HepG2 (cell line): Measurements from ENCODE around the gene CFAP99. TPM values are rescaled to one million over a fixed set of nuclear protein-coding genes. Genes with fewer than 3 reads are reported as not detected.

ENCODE experiments used
- ATAC-seq: fragments of 200-7000 bp; cut with Tn5 transposase; 3 replicates; pipeline ENCODE4 v1.9.1; 2020; ENCODE audit warnings: mild to moderate bottlenecking, moderate library complexity
- BruUV-seq: library from RNA; stranded (reverse); fragments of 400-500 nt; replicated peaks from 2 replicates; lab custom pipeline; 2021; lab: Mats Ljungman, UMichigan
- CTCF ChIA-PET: fragments of 300-600 bp; formaldehyde crosslinking; extraction: SDS; loops from one replicate; lab custom pipeline; 2021; ENCODE audit warnings: low total read pairs, inconsistent platforms, low intra/inter-chr PET ratio; lab: Yijun Ruan, JAX
- POLR2A ChIA-PET: fragments of 350-600 bp; sonication (Branson Sonifier 250); formaldehyde crosslinking; loops from one replicate; lab custom pipeline; 2020; ENCODE audit warnings: antibody characterized with exemption, inconsistent platforms; lab: Yijun Ruan, JAX
- DNase-seq: peaks from one replicate; pipeline ENCODE4 v3.0.0-alpha.2; 2015; ENCODE audit warnings: low spot score
- FAIRE-seq: peaks from 3 replicates; lab custom pipeline; 2011; peaks lifted over from hg19 to GRCh38; lab: Jason Lieb, UNC
- H2AFZ ChIP-seq: one replicate; pipeline ENCODE4 v1.6.1; 2011; ENCODE audit warnings: low read length, inconsistent platforms
- H3K27ac ChIP-seq: fragments of 300-600 bp; 3 replicates; pipeline ENCODE4 v1.8.0; 2011; ENCODE audit warnings: mixed run types, mild to moderate bottlenecking, mixed read lengths, low read length, inconsistent platforms; ENCODE audit not compliant: insufficient read depth; ENCODE audit errors: extremely low read length
- H3K27me3 ChIP-seq, 2 experiments: fragments of 200-600 bp in 1 of 2; 2 replicates in 1 of 2; 3 replicates in 1 of 2; pipeline versions ENCODE4 v1.6.0 to v1.8.0; 2011; ENCODE audit warnings: low read length in 2 of 2, mild to moderate bottlenecking in 2 of 2, moderate library complexity in 2 of 2, inconsistent platforms in 1 of 2; ENCODE audit not compliant: insufficient read depth in 2 of 2, control insufficient read depth in 1 of 2
- H3K36me3 ChIP-seq, 2 experiments: fragments of 200-600 bp in 1 of 2; replicated peaks in 1 of 2; 2 replicates in 1 of 2; 3 replicates in 1 of 2; pipeline versions ENCODE4 v1.5.1 to v1.8.0; 2011; ENCODE audit warnings: low read length in 2 of 2, inconsistent platforms in 1 of 2; ENCODE audit not compliant: insufficient read depth in 2 of 2, control insufficient read depth in 1 of 2
- H3K4me1 ChIP-seq: 2 replicates; pipeline ENCODE4 v1.5.1; 2012; ENCODE audit warnings: low read length, inconsistent platforms; ENCODE audit not compliant: insufficient read depth
- H3K4me2 ChIP-seq: 2 replicates; pipeline ENCODE4 v1.6.0; 2011; ENCODE audit warnings: low read depth, low read length, inconsistent platforms
- H3K4me3 ChIP-seq, 3 experiments: fragments of 200-600 bp in 1 of 3; sonication (generic), shearing (Covaris generic) in 1 of 3; replicated peaks in 1 of 3; 2 replicates each; pipeline ENCODE4 v1.5.1; 2011 to 2016; ENCODE audit warnings: low read length in 3 of 3, inconsistent platforms in 2 of 3, low read depth in 2 of 3, mild to moderate bottlenecking in 2 of 3, control low read depth in 1 of 3, mixed read lengths in 1 of 3; ENCODE audit not compliant: insufficient read depth in 1 of 3
- H3K79me2 ChIP-seq: one replicate; pipeline ENCODE4 v1.6.1; 2011; ENCODE audit warnings: low read length, inconsistent platforms; ENCODE audit not compliant: insufficient read depth
- H3K9ac ChIP-seq: 2 replicates; pipeline ENCODE4 v1.6.0; 2011; ENCODE audit warnings: mild to moderate bottlenecking, low read depth, low read length, inconsistent platforms; ENCODE audit not compliant: insufficient read depth
- H3K9me3 ChIP-seq: 2 replicates; pipeline ENCODE4 v1.5.1; 2012; ENCODE audit warnings: mild to moderate bottlenecking, low read length
- H4K20me1 ChIP-seq: 2 replicates; pipeline ENCODE4 v1.6.0; 2011; ENCODE audit warnings: inconsistent platforms, mild to moderate bottlenecking, low read length, moderate library complexity; ENCODE audit not compliant: insufficient read depth
- ARNTL ChIP-seq: sonication (generic); formaldehyde crosslinking; IDR thresholded peaks from 2 replicates; pipeline ENCODE4 v1.4.0; 2020; ENCODE audit warnings: mild to moderate bottlenecking, missing genetic modification reagents
- EZH2 ChIP-seq: conservative IDR thresholded peaks from 2 replicates; pipeline ENCODE4 v1.6.1; 2012; ENCODE audit warnings: mild to moderate bottlenecking, low read depth, low read length, moderate library complexity
- HES4 ChIP-seq: sonication (generic); formaldehyde crosslinking; IDR thresholded peaks from 2 replicates; pipeline ENCODE4 v1.9.0; 2021; ENCODE audit warnings: mild to moderate bottlenecking, missing genetic modification reagents, borderline replicate concordance
- NBN ChIP-seq: fragments of 450-650 bp; conservative IDR thresholded peaks from 2 replicates; pipeline ENCODE4 v1.6.1; 2017
- RARG ChIP-seq: sonication (generic); formaldehyde crosslinking; IDR thresholded peaks from 2 replicates; pipeline ENCODE4 v1.4.0; 2020; ENCODE audit warnings: low read depth, mild to moderate bottlenecking, missing genetic modification reagents
- SCMH1 ChIP-seq: sonication (generic); formaldehyde crosslinking; IDR thresholded peaks from 2 replicates; pipeline ENCODE4 v1.9.0; 2021; ENCODE audit warnings: missing genetic modification reagents, mild to moderate bottlenecking, borderline replicate concordance
- SPEN ChIP-seq: sonication (generic); formaldehyde crosslinking; IDR thresholded peaks from 2 replicates; pipeline ENCODE4 v1.5.1; 2020; ENCODE audit warnings: low read depth, mild to moderate bottlenecking, missing genetic modification reagents
- ZNF160 ChIP-seq: sonication (generic); formaldehyde crosslinking; IDR thresholded peaks from 2 replicates; pipeline ENCODE4 v1.8.0; 2022; ENCODE audit warnings: mild to moderate bottlenecking, inconsistent platforms, missing genetic modification reagents
- ZNF17 ChIP-seq: sonication (generic); formaldehyde crosslinking; IDR thresholded peaks from 2 replicates; pipeline ENCODE4 v1.5.0; 2020; ENCODE audit warnings: mild to moderate bottlenecking, missing genetic modification reagents
- ZNF737 ChIP-seq: sonication (generic); formaldehyde crosslinking; IDR thresholded peaks from 2 replicates; pipeline ENCODE4 v1.5.0; 2020; ENCODE audit warnings: missing genetic modification reagents, mild to moderate bottlenecking, borderline replicate concordance
- ZNF749 ChIP-seq: sonication (generic); formaldehyde crosslinking; IDR thresholded peaks from 2 replicates; pipeline ENCODE4 v1.8.0; 2022; ENCODE audit warnings: mild to moderate bottlenecking, missing genetic modification reagents, moderate library complexity, borderline replicate concordance
- ZNF780A ChIP-seq: sonication (generic); formaldehyde crosslinking; IDR thresholded peaks from 2 replicates; pipeline ENCODE4 v1.8.0; 2022; ENCODE audit warnings: mild to moderate bottlenecking, missing genetic modification reagents, moderate library complexity
- WGBS: methylation state at CpG from one replicate; pipeline ENCODE4 v1.1.6; 2017; ENCODE audit warnings: low lambda C conversion rate; 5-methylcytosine and 5-hydroxymethylcytosine counted together
- in situ Hi-C: cut with HindIII; loops from 2 replicates; pipeline ENCODE4 v1.10.0; 2017; ENCODE audit warnings: low pct_unique_long_range_greater_than_20kb; ENCODE audit not compliant: extremely low pct_ligation_motif_present
- intact Hi-C: fragments of 100-400 bp; cut with micrococcal nuclease; formaldehyde crosslinking; loops from one replicate; pipeline ENCODE4 v1.10.0; 2022; ENCODE audit not compliant: unreplicated experiment
- polyA plus RNA-seq, 8 experiments: library from polyadenylated mRNA; depleted of rRNA in 3 of 8; stranded (reverse) in 7 of 8; unstranded in 1 of 8; fragments of >200 nt; fragmentation: Illumina TruSeq in 4 of 8; extraction: Trizol in 4 of 8; gene quantifications; 2 replicates each; pipeline versions ENCODE4 v1.2.1 to v1.2.3, GENCODE V29; 2011 to 2016; ENCODE audit warnings: low read depth in 4 of 8, missing spikeins in 1 of 8, mixed read lengths in 1 of 8; ENCODE audit not compliant: insufficient read depth in 1 of 8
- total RNA-seq, 5 experiments: library from RNA; depleted of rRNA; stranded (reverse); fragments of >200 nt; fragmentation: Illumina TruSeq; extraction: Trizol; gene quantifications; 2 replicates each; pipeline ENCODE4 v1.2.3, GENCODE V29; 2016; ENCODE audit warnings: low read depth in 1 of 5
- TF ChIP-seq, protein P1 (sequence below): IDR thresholded peaks from 2 replicates; pipeline ENCODE4 v1.6.1; 2016; ENCODE audit warnings: low read depth, borderline replicate concordance

Gene CFAP99
- total and polyA plus RNA-seq, 2 of the 13 experiments (the other 11 are each of a cell fraction or from before 2014, with no cell fraction given) = not detected

- TF ChIP-seq SCMH1 (CRISPR knock-in tag) = no peak
- TF ChIP-seq EZH2 = 0 out of 2 replicates have a peak, but pooled peaks have one; percentile 10
Measured at GRCh38 chr4:2419814-2420213, 1.1 kb downstream of the CFAP99 start (continued).

- Histone ChIP-seq H3K9me3 (no peaks in the 10 kb centered on the region), H3K79me2 (no peaks in the 10 kb centered on the region)
- no peak for TF ChIP-seq ZNF160 (CRISPR knock-in tag)
- no peak for TF ChIP-seq NBN
- TF ChIP-seq, protein P1, sequence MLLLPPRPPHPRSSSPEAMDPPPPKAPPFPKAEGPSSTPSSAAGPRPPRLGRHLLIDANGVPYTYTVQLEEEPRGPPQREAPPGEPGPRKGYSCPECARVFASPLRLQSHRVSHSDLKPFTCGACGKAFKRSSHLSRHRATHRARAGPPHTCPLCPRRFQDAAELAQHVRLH (CRISPR knock-in tag) = no peak
- TF ChIP-seq ZNF737 (CRISPR knock-in tag) = no peak
- no peak for TF ChIP-seq ZNF17 (CRISPR knock-in tag)
- TF ChIP-seq ARNTL = no peak
- TF ChIP-seq ZNF780A = no peak
- TF ChIP-seq SPEN (CRISPR knock-in tag) = no peak
- no peak for TF ChIP-seq RARG (CRISPR knock-in tag)
- no peak for TF ChIP-seq HES4
- TF ChIP-seq ZNF749 = no peak
- TF ChIP-seq, all 625 proteins: peak for 0
- POLR2A ChIA-PET = no interaction called here
- BruUV-seq = no TSS peak
- H4K20me1 ChIP-seq = peaks cover 3% of the 10 kb centered on the region; the same call in 1 of the 2 replicates
- DNase-seq (no peak), ATAC-seq (no peak), FAIRE-seq (no peak)
- no peak overlapping the region for H3K4me2 ChIP-seq
- no peak overlapping the region for H3K27ac ChIP-seq
- in situ Hi-C loops (no loop called here), intact Hi-C loops (no loop called here)
- no peak overlapping the region for H3K4me3 ChIP-seq
- peaks cover 16 to 84% of the 10 kb centered on the region in 2 experiments; a peak in 4 of 5 replicates for H3K27me3 ChIP-seq
- no peak overlapping the region for H2AFZ ChIP-seq
- H3K9ac ChIP-seq = no peak overlapping the region
- peaks cover 31% of the 10 kb centered on the region for H3K4me1 ChIP-seq
- no peaks in the 10 kb centered on the region for H3K36me3 ChIP-seq
- CTCF ChIA-PET = no interaction called here
- WGBS = 9% methylated on average over 6 of the region's 6 CpGs
Measured at GRCh38 chr4:2421928-2422327, 3.2 kb downstream of the CFAP99 start.
